HEK293T (cell line): ENCODE data around the gene FAM151A.

Experiments
- CTCF ChIA-PET: fragments of 350-600 bp; formaldehyde crosslinking; extraction: SDS; loops from one replicate; lab custom pipeline; 2021; ENCODE audit warnings: antibody characterized with exemption, inconsistent platforms; lab: Yijun Ruan, JAX
- POLR2A ChIA-PET: fragments of 350-600 bp; formaldehyde crosslinking; extraction: SDS; loops from one replicate; lab custom pipeline; 2020; ENCODE audit warnings: antibody characterized with exemption, inconsistent platforms; lab: Yijun Ruan, JAX
- DNase-seq: peaks from one replicate; pipeline ENCODE4 v3.0.0; 2012; ENCODE audit warnings: mixed read lengths; ENCODE audit errors: extremely low spot score
- ARNT ChIP-seq: fragments of 450-650 bp; IDR thresholded peaks from 2 replicates; pipeline ENCODE4 v1.6.1; 2017; ENCODE audit warnings: mild to moderate bottlenecking
- BHLHE40 ChIP-seq: fragments of 450-650 bp; IDR thresholded peaks from 2 replicates; pipeline ENCODE4 v1.6.1; 2016; ENCODE audit warnings: mild to moderate bottlenecking, moderate library complexity, borderline replicate concordance
- CTBP1 ChIP-seq: fragments of 450-650 bp; IDR thresholded peaks from 2 replicates; pipeline ENCODE4 v1.6.1; 2016; ENCODE audit warnings: borderline replicate concordance
- ELF4 ChIP-seq: fragments of 450-650 bp; IDR thresholded peaks from 2 replicates; pipeline ENCODE4 v1.6.1; 2017; ENCODE audit warnings: antibody characterized with exemption
- FOXA1 ChIP-seq: fragments of 450-650 bp; IDR thresholded peaks from 2 replicates; pipeline ENCODE4 v1.6.1; 2016; ENCODE audit warnings: mild to moderate bottlenecking
- FOXK2 ChIP-seq: fragments of 450-650 bp; IDR thresholded peaks from 2 replicates; pipeline ENCODE4 v1.6.1; 2016; ENCODE audit warnings: mild to moderate bottlenecking
- FOXM1 ChIP-seq: fragments of 450-650 bp; IDR thresholded peaks from 2 replicates; pipeline ENCODE4 v1.6.1; 2017; ENCODE audit warnings: mild to moderate bottlenecking, borderline replicate concordance
- HDGF ChIP-seq: fragments of 450-650 bp; IDR thresholded peaks from 2 replicates; pipeline ENCODE4 v1.6.1; 2017; ENCODE audit warnings: antibody characterized with exemption, borderline replicate concordance
- L3MBTL2 ChIP-seq: fragments of 450-650 bp; conservative IDR thresholded peaks from 2 replicates; pipeline ENCODE4 v1.6.1; 2016; ENCODE audit warnings: mild to moderate bottlenecking
- LEF1 ChIP-seq: fragments of 450-650 bp; IDR thresholded peaks from 2 replicates; pipeline ENCODE4 v1.6.1; 2017; ENCODE audit warnings: mild to moderate bottlenecking, borderline replicate concordance
- NFRKB ChIP-seq: fragments of 450-650 bp; IDR thresholded peaks from 2 replicates; pipeline ENCODE4 v1.6.1; 2016; ENCODE audit warnings: mild to moderate bottlenecking, moderate library complexity
- SP1 ChIP-seq: fragments of 450-650 bp; IDR thresholded peaks from 2 replicates; pipeline ENCODE4 v1.6.1; 2017
- SUZ12 ChIP-seq: fragments of 450-650 bp; IDR thresholded peaks from 2 replicates; pipeline ENCODE4 v1.6.1; 2016; ENCODE audit warnings: mild to moderate bottlenecking
- TARDBP ChIP-seq: fragments of 450-650 bp; IDR thresholded peaks from 2 replicates; pipeline ENCODE4 v1.6.1; 2016
- ZNF384 ChIP-seq: fragments of 450-650 bp; IDR thresholded peaks from 2 replicates; pipeline ENCODE4 v1.6.1; 2016
- TF ChIP-seq, protein P1 (sequence below): fragments of 450-650 bp; IDR thresholded peaks from 2 replicates; pipeline ENCODE4 v1.6.1; 2016

Gene FAM151A

DNA sequence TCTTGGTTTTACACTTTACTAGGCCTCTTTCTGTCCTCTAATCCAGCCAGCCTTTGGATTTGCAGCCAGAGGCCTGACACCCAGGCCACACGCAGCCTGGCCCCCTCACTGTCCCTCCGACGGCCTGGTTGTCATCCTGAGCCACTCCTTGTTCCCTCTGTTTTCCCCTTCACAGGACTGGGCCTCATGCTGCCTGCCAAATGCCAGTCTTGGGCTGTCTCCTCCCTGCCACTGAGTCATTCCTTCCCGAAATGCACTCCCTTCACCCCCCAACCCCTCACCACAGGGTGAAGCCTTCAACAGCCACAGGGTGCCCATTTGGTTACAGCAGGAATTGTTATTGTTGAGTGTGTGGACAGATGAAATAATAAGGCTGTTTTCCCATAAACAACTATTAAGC, 54.0 kb downstream of the FAM151A start:
- CTCF ChIA-PET = no interaction called here

DNA sequence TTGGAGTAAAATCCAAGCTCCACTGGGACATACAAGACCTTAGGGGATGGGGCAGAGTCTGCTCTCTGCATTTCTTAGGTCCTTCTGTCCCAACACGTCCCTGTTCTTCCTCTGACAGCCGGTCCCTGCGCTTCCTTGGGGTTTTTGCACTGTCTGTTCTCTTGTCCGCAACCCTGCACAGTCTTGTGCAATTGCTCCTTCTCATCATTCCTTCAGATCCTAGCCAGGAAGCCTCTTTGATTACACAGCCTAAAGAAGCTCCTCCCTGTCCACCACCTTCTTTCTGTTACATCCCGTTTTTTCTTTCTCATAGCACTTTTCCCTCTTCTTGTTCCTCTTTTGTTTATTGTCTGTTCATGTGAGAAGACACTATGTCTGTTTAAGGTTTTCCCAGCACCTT, 55.4 kb downstream of the FAM151A start:
- CTCF ChIA-PET = no interaction called here
- TF ChIP-seq SP1 = no peak
- TF ChIP-seq HDGF = no peak
- no peak for TF ChIP-seq ZNF384
- TF ChIP-seq LEF1 = no peak
- TF ChIP-seq CTBP1 = no peak
- no peak for TF ChIP-seq L3MBTL2
- TF ChIP-seq SUZ12 = no peak
- no peak for TF ChIP-seq FOXA1
- no peak for TF ChIP-seq FOXK2
- no peak for TF ChIP-seq FOXM1
- TF ChIP-seq TARDBP = no peak
- TF ChIP-seq NFRKB = no peak
- TF ChIP-seq BHLHE40 = no peak
- TF ChIP-seq ELF4 = no peak
- TF ChIP-seq ARNT = no peak
- TF ChIP-seq, protein P1, sequence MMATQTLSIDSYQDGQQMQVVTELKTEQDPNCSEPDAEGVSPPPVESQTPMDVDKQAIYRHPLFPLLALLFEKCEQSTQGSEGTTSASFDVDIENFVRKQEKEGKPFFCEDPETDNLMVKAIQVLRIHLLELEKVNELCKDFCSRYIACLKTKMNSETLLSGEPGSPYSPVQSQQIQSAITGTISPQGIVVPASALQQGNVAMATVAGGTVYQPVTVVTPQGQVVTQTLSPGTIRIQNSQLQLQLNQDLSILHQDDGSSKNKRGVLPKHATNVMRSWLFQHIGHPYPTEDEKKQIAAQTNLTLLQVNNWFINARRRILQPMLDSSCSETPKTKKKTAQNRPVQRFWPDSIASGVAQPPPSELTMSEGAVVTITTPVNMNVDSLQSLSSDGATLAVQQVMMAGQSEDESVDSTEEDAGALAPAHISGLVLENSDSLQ = no peak
- no peak for DNase-seq
- POLR2A ChIA-PET = no interaction called here

More for the DNA sequence above, 54.0 kb downstream of the FAM151A start:
- DNase-seq = no peak
- TF ChIP-seq LEF1 (no peak), L3MBTL2 (no peak), FOXK2 (no peak), NFRKB (no peak), ELF4 (no peak), HDGF (no peak), ZNF384 (no peak)
- POLR2A ChIA-PET = no interaction called here

DNA sequence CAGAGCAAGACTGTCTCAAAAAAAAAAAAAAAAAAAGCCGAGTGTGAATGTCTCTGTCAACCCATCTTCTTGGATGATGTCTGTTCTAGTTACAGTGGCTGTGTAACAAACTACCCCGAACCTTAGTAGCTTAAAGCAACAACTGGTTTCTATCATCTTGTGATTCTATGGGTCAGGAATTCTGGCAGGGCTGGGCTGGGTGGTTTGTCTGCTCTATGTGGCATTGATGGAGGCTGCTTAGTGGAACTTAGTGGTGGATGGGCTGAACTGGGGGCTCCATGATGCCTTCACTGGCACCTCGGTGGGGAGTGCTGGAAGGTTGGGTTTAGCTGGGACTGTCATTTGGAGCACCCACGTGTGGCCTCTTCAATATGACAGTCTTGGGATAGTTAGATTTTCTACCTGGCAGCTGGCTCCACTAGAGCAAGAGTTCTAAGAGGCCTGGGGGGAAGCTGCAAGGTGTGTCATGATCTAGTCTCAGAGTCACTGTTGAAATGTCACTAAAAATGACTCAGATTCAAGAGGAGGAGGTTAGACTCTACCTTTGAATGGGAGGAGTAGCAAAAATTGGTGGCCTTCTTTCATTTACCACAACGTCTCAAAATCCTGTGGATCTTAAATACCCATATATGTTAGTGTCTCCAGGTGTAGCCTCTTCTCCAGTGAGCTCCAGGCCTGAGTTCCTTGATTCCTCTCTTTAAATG, 56.7 kb downstream of the FAM151A start:
- POLR2A ChIA-PET = no interaction called here
- CTCF ChIA-PET = interaction anchor here (1.1 kb wide), 1 partner anchor 105 kb away, joined by 3 read pairs; no protein-coding TSS in a partner anchor
- TF ChIP-seq, protein P1 = no peak
- TF ChIP-seq FOXA1 (no peak), SUZ12 (no peak), TARDBP (no peak), LEF1 (no peak)
- DNase-seq = no peak

DNA sequence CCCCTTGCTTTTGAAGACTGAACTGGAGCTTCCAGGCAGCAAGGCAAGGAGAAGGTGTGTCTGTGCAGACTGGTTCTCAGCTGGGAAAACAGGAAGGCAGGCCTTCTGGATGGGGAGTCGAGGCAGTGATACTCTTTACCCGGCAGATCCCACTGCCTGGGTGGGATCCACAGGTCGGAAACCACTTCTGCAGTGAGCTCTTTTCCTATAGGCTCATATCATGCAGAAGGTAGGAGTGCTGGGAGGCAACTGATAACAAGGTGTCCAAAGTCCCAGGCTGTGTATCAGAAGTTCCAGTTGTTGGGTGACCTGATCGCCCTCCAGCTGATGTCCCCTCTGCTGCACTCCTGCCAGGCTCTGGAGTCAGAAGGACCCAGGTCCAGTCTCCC, 58.2 kb downstream of the FAM151A start:
- no peak for DNase-seq
- CTCF ChIA-PET = no interaction called here
- TF ChIP-seq TARDBP = no peak
- TF ChIP-seq SUZ12 = no peak
- TF ChIP-seq, protein P1 = no peak
- no peak for TF ChIP-seq ELF4
- TF ChIP-seq FOXK2 = no peak
- POLR2A ChIA-PET = no interaction called here

DNA sequence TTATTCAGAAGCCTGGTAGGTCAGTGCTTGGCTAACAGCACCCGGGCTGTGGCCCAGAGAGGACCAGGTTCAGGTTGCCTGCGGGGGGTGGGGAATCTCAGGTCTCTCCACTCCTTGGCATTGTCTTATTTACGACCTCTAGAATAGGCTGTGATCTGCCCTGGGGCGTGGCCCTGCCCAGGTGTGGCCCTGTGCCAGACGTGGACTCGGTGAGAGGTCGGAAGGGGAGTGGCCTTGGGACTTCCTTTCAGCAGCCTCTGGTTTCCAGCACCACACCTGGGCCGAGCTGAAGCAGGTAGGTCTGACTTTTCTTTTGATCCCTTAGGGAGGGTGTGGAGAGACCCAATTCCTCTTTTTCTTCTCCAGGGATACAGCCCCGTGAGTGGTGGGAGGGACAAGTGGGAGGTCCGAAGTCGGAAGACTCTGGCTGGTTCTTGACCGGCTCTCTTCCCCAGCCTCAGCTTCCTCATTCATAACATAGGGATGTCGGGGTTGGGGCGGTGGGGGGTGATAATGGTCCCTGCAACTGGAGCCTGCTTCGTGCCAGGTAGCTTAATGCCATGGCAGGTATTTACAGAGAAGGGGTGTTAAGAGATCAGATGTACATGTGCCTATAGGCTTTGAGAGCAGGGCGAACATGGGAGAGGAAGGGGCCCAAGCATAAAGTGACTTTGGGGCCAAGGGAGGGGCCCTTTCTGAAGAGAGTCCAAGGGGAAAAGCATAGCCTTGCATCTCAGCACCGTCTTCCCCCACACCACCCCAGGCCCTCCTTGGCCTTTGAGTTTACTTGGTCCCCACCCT, 58.8 kb downstream of the FAM151A start:
- TF ChIP-seq CTBP1 (no peak), FOXA1 (no peak), SP1 (no peak), BHLHE40 (no peak), FOXM1 (no peak), FOXK2 (no peak), NFRKB (no peak), LEF1 (no peak), ELF4 (no peak), HDGF (no peak), ARNT (no peak), SUZ12 (no peak), TARDBP (no peak), ZNF384 (no peak), L3MBTL2 (no peak)
- TF ChIP-seq, protein P1 = no peak
- ChIA-PET POLR2A (no interaction called here), CTCF (no interaction called here)
- DNase-seq = no peak

DNA sequence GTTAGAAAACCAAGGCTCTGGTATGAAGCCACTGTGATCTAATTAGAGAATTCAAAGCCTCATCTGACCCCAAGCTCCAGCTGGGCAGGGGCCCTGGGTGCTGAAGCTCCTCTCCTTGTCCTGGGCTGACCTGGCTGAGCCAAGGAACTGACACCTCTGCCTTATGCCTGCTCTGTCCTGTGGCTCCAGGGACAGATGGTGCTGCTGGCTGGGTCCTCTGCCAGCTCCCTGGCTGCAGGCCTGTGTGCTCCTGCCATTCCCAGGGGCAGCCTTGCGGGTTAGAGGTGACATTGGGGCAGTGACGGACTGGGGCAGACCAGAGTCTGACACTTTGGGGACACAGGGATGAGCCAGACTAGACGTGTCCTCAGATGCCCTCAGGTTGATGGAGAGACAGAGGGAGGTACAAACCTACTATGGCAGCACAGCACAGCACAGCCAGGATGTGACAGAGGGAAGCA, 63.5 kb downstream of the FAM151A start:
- CTCF ChIA-PET = no interaction called here
- DNase-seq = no peak
- TF ChIP-seq L3MBTL2 = no peak
- no peak for TF ChIP-seq ZNF384
- no peak for TF ChIP-seq LEF1
- TF ChIP-seq FOXK2 = no peak
- no peak for TF ChIP-seq FOXA1
- TF ChIP-seq SUZ12 = no peak
- no peak for TF ChIP-seq ARNT
- TF ChIP-seq SP1 = no peak
- TF ChIP-seq ELF4 = no peak
- TF ChIP-seq BHLHE40 = no peak
- POLR2A ChIA-PET = no interaction called here
